BLaER1 treated with 17β-estradiol and CSF1 and Interleukin-3, amounts not matched to agents 10 nM and 100 nM (cell line): Measurements from ENCODE around the gene BCAN.

Source experiments
- H3K27ac ChIP-seq, 11 experiments: shearing (Covaris generic); formaldehyde crosslinking; 2 replicates each; pipeline ENCODE4 v1.8.1; 2022
- H3K27me3 ChIP-seq, 11 experiments: shearing (Covaris generic); formaldehyde crosslinking; 2 replicates each; pipeline ENCODE4 v1.8.1; 2022
- H3K36me3 ChIP-seq, 11 experiments: shearing (Covaris generic); formaldehyde crosslinking; 2 replicates each; pipeline ENCODE4 v1.8.1; 2022
- H3K4me1 ChIP-seq, 10 experiments: shearing (Covaris generic); formaldehyde crosslinking; 2 replicates each; pipeline ENCODE4 v1.8.1; 2022
- H3K4me2 ChIP-seq, 11 experiments: shearing (Covaris generic); formaldehyde crosslinking; 2 replicates each; pipeline ENCODE4 v1.8.1; 2022
- H3K4me3 ChIP-seq, 10 experiments: shearing (Covaris generic); formaldehyde crosslinking; 2 replicates each; pipeline ENCODE4 v1.8.1; 2022
- H3K9ac ChIP-seq, 11 experiments: shearing (Covaris generic); formaldehyde crosslinking; 2 replicates each; pipeline ENCODE4 v1.8.1; 2022
- H3K9me3 ChIP-seq, 11 experiments: shearing (Covaris generic); formaldehyde crosslinking; replicated peaks in 1 of 11; 2 replicates each; pipeline ENCODE4 v1.8.1; 2022
- H4K20me1 ChIP-seq, 11 experiments: shearing (Covaris generic); formaldehyde crosslinking; 2 replicates each; pipeline ENCODE4 v1.8.1; 2022
- Cebpa-rat ChIP-seq, 11 experiments: shearing (Covaris generic); IDR thresholded peaks; 2 replicates each; pipeline ENCODE4 v1.8.1; 2022

The BCAN gene

DNA sequence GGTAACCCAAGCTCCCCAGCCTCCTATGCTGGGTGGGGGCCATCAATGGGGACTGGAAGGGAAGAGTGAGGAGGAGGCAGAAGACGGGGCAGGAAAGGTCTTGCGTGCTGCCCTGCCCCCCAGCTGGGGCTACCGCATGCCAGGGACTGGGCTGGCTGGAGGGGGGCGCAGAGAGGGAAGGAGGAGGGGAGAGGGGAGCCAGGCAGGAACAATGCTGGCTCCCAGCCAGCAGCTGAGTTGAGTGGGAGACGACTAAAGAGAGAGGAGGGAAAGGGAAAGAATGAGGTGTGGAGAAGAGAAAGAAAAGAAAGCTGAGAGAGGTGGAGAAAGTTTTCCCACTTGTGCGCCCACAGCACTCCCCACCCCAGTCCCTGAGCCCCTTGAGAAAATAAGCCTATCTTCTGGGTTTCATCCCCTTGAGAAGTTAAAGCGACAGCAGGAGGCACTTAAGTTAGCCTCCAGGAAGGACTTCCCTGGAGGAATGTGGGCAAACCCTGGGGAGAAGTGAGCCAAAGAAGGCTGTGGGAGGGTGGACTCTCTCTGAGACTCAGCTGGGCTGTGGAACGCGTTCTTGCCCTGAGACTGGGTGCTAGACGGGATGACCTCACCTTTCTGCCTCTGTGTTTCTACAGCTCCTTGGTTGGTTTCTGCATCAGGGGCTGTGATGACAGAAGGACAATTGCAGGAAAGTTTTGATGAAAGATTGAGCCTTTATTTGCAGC lies 48.2 kb downstream of the BCAN start:
- no peaks in the 10 kb centered on the region for H3K36me3 ChIP-seq
- TF ChIP-seq Cebpa-rat (IDR thresholded peaks at IDR 0.05), result no peak
- H3K27ac ChIP-seq, result no peak overlapping the region
- peaks cover 0 to 26% (median 0%) of the 10 kb centered on the region in 11 experiments; a peak in 7 of 22 replicates for H4K20me1 ChIP-seq
- peak overlapping the region; percentile 62 to 85 (median 77); a peak in 21 of 22 replicates for H3K4me2 ChIP-seq
- H3K4me1 ChIP-seq, result peaks cover 33 to 82% (median 58%) of the 10 kb centered on the region in 10 experiments
- H3K4me3 ChIP-seq, result no peak overlapping the region
- H3K27me3 ChIP-seq, result peaks cover 38 to 46% (median 43%) of the 10 kb centered on the region in 11 experiments
- H3K9ac ChIP-seq, result peak overlapping the region in 1 of 11 experiments; percentile 7; a peak in 1 of 22 replicates
- H3K9me3 ChIP-seq, result no peaks in the 10 kb centered on the region

GRCh38 chr1:156690675-156691036 lies 48.7 kb downstream of the BCAN start:
- TF ChIP-seq Cebpa-rat (IDR thresholded peaks at IDR 0.05), result no peak
- H3K4me3 ChIP-seq, result no peak overlapping the region
- peaks cover 38 to 46% (median 43%) of the 10 kb centered on the region in 11 experiments for H3K27me3 ChIP-seq
- H3K27ac ChIP-seq, result no peak overlapping the region
- no peak overlapping the region for H3K9ac ChIP-seq
- H3K36me3 ChIP-seq, result no peaks in the 10 kb centered on the region
- H3K4me1 ChIP-seq, result peaks cover 33 to 77% (median 58%) of the 10 kb centered on the region in 10 experiments
- peak overlapping the region in 2 of 11 experiments; percentile 85; a peak in 3 of 22 replicates for H3K4me2 ChIP-seq
- no peaks in the 10 kb centered on the region for H3K9me3 ChIP-seq
- H4K20me1 ChIP-seq, result peaks cover 0 to 26% (median 0%) of the 10 kb centered on the region in 11 experiments; a peak in 7 of 22 replicates

DNA sequence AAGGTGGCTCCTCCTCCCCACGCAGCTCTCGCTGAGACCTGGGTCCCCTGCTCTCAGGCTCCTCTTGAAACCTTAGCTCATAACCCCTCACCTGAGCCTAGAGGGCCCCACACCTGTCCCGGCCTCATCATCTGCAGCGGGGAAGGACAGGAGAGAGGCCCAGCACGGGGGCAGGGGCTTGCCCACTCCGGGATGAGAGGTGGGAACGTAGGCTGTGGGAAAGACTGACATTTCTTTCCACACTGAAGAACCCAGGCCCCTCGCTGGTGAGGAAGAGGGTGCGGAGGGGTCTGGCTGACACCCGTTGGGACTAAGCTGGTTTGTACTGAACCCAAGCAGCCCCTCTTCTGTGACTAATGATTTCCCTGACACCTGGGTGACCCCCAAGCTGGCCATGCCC lies 49.3 kb downstream of the BCAN start:
- Histone ChIP-seq H3K9me3 (no peaks in the 10 kb centered on the region), H3K27ac (no peak overlapping the region), H3K4me3 (no peak overlapping the region), H3K4me2 (peak overlapping the region; percentile 60 to 90 (median 78); a peak in 20 of 22 replicates), H3K36me3 (no peaks in the 10 kb centered on the region), H3K4me1 (peaks cover 33 to 71% (median 56%) of the 10 kb centered on the region in 10 experiments), H3K27me3 (peaks cover 38 to 46% (median 43%) of the 10 kb centered on the region in 11 experiments), H4K20me1 (peaks cover 0 to 26% (median 0%) of the 10 kb centered on the region in 11 experiments; a peak in 7 of 22 replicates), H3K9ac (peak overlapping the region in 2 of 11 experiments; percentile 36 to 46; a peak in 1 of 22 replicates)
- TF ChIP-seq Cebpa-rat (IDR thresholded peaks at IDR 0.05), result no peak

- TF ChIP-seq Cebpa-rat (IDR thresholded peaks at IDR 0.05), result no peak
- peaks cover 38 to 46% (median 43%) of the 10 kb centered on the region in 11 experiments for H3K27me3 ChIP-seq
- H3K4me2 ChIP-seq, result peak overlapping the region; percentile 60 to 90 (median 78)
- H3K36me3 ChIP-seq, result no peaks in the 10 kb centered on the region
- peaks cover 33 to 66% (median 57%) of the 10 kb centered on the region in 10 experiments for H3K4me1 ChIP-seq
- H3K9me3 ChIP-seq, result no peaks in the 10 kb centered on the region
- H3K4me3 ChIP-seq, result peak overlapping the region in 2 of 10 experiments; percentile 18 to 40; a peak in 2 of 20 replicates
- peaks cover 0 to 26% (median 0%) of the 10 kb centered on the region in 11 experiments; a peak in 7 of 22 replicates for H4K20me1 ChIP-seq
- no peak overlapping the region for H3K27ac ChIP-seq
- H3K9ac ChIP-seq, result peak overlapping the region in 4 of 11 experiments; percentile 26 to 46 (median 41); a peak in 5 of 22 replicates
These were observed 49.9 kb downstream of the BCAN start for GRCh38 chr1:156691665-156692440.

DNA sequence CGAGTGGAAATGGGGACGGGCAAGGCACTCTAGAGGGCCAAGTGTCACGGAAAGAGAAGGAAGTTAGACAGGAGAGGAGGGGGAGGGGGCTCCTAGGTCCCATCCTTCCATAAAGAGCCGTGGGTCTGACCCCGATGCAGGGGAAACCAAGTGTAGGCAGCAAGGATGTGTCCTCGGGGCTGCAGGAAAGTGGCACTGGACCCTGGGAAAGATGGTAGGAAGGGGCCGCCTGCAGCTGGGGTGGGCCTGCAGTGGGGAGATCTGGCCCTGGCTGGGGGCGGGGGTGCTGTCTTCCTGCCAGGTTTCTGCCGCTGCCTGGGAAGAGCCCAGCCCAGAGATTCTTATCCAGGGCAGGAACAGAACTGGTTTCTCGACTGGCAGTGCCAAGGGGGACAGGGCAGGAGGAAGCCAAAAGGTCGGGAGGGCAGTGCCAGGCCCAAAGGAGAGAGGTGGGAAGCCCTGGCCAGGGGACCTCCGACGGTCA lies 50.6 kb downstream of the BCAN start:
- H3K4me3 ChIP-seq, result peak overlapping the region in 2 of 10 experiments; percentile 18 to 40; a peak in 3 of 20 replicates
- H3K4me1 ChIP-seq, result peaks cover 33 to 68% (median 63%) of the 10 kb centered on the region in 10 experiments
- peaks cover 38 to 46% (median 43%) of the 10 kb centered on the region in 11 experiments for H3K27me3 ChIP-seq
- no peaks in the 10 kb centered on the region for H3K9me3 ChIP-seq
- peak overlapping the region in 5 of 11 experiments; percentile 18 to 46 (median 41); a peak in 4 of 22 replicates for H3K9ac ChIP-seq
- no peak for TF ChIP-seq Cebpa-rat (IDR thresholded peaks at IDR 0.05)
- H3K27ac ChIP-seq, result peak overlapping the region in 1 of 11 experiments; percentile 27; a peak in 1 of 22 replicates
- no peaks in the 10 kb centered on the region for H3K36me3 ChIP-seq
- H4K20me1 ChIP-seq, result peaks cover 0 to 26% (median 0%) of the 10 kb centered on the region in 11 experiments; a peak in 7 of 22 replicates
- peak overlapping the region; percentile 60 to 90 (median 78) for H3K4me2 ChIP-seq

GRCh38 chr1:156692925-156693847 lies 51.3 kb downstream of the BCAN start:
- Histone ChIP-seq H3K27ac (peak overlapping the region in 2 of 11 experiments; percentile 6 to 27; a peak in 2 of 22 replicates), H3K36me3 (no peaks in the 10 kb centered on the region), H3K4me3 (peak overlapping the region in 1 of 10 experiments; percentile 40; a peak in 2 of 20 replicates), H3K9ac (peak overlapping the region in 4 of 11 experiments; percentile 18 to 46 (median 42); a peak in 5 of 22 replicates), H3K4me2 (peak overlapping the region; percentile 60 to 90 (median 78); a peak in 21 of 22 replicates), H3K4me1 (peaks cover 33 to 75% (median 69%) of the 10 kb centered on the region in 10 experiments), H3K9me3 (no peaks in the 10 kb centered on the region), H4K20me1 (peaks cover 0 to 26% (median 0%) of the 10 kb centered on the region in 11 experiments; a peak in 7 of 22 replicates), H3K27me3 (peaks cover 38 to 46% (median 43%) of the 10 kb centered on the region in 11 experiments)
- no peak for TF ChIP-seq Cebpa-rat (IDR thresholded peaks at IDR 0.05)

- no peaks in the 10 kb centered on the region for H3K36me3 ChIP-seq
- H3K4me1 ChIP-seq, result peaks cover 31 to 74% (median 65%) of the 10 kb centered on the region in 10 experiments
- peaks cover 0 to 26% (median 0%) of the 10 kb centered on the region in 11 experiments; a peak in 7 of 22 replicates for H4K20me1 ChIP-seq
- H3K27me3 ChIP-seq, result peaks cover 38 to 46% (median 43%) of the 10 kb centered on the region in 11 experiments
- H3K4me3 ChIP-seq, result no peak overlapping the region
- H3K27ac ChIP-seq, result peak overlapping the region in 2 of 11 experiments; percentile 23 to 35; a peak in 2 of 22 replicates
- no peak for TF ChIP-seq Cebpa-rat (IDR thresholded peaks at IDR 0.05)
- no peaks in the 10 kb centered on the region for H3K9me3 ChIP-seq
- peak overlapping the region in 10 of 11 experiments; percentile 60 to 90 (median 80); a peak in 18 of 22 replicates for H3K4me2 ChIP-seq
- H3K9ac ChIP-seq, result peak overlapping the region in 4 of 11 experiments; percentile 4 to 54 (median 25); a peak in 2 of 22 replicates
These were observed 52.2 kb downstream of the BCAN start for GRCh38 chr1:156693848-156694689.
